SK-N-SH (cell line): ENCODE data around the gene P3H4.

ENCODE experiments used
- EP300 ChIP-seq, 2 experiments: IDR thresholded peaks; 2 replicates each; pipeline versions ENCODE4 v1.4.0 to v1.6.1; 2012; ENCODE audit warnings: borderline replicate concordance in 1 of 2, low read depth in 1 of 2, low read length in 1 of 2
- EZH2phosphoT487 ChIP-seq: fragments of 200-600 bp; sonication (generic); IDR thresholded peaks from 2 replicates; pipeline ENCODE4 v1.6.1; 2017; ENCODE audit warnings: low read depth, mixed run types, mild to moderate bottlenecking, antibody characterized with exemption, moderate library complexity, borderline replicate concordance
- POLR2AphosphoS5 ChIP-seq: IDR thresholded peaks from 2 replicates; pipeline ENCODE4 v1.6.1; 2012; ENCODE audit warnings: low read depth, low read length
- RFX5 ChIP-seq: IDR thresholded peaks from 2 replicates; pipeline ENCODE4 v1.6.1; 2012; ENCODE audit warnings: mild to moderate bottlenecking, improper control_type of control experiment, low read length
- RXRA ChIP-seq: IDR thresholded peaks from 2 replicates; pipeline ENCODE4 v1.4.0; 2012; ENCODE audit warnings: low read depth, mild to moderate bottlenecking, borderline replicate concordance
- TF ChIP-seq, protein P1 (sequence below): fragments of 200-600 bp; sonication (generic); IDR thresholded peaks from 2 replicates; pipeline ENCODE4 v1.6.1; 2017; ENCODE audit warnings: antibody characterized with exemption, mild to moderate bottlenecking, moderate library complexity
- TF ChIP-seq, protein P2 (sequence below): fragments of 150-350 bp; IDR thresholded peaks from 2 replicates; pipeline ENCODE4 v1.6.1; 2017; ENCODE audit warnings: antibody characterized with exemption, low read length, low read depth, borderline replicate concordance
- TF ChIP-seq, protein P3 (sequence below): IDR thresholded peaks from 2 replicates; pipeline ENCODE4; 2012
- TF ChIP-seq, protein P4 (sequence below): IDR thresholded peaks from 2 replicates; pipeline ENCODE4 v1.6.1; 2012; ENCODE audit warnings: mild to moderate bottlenecking, low read depth, low read length, moderate library complexity

DNA sequence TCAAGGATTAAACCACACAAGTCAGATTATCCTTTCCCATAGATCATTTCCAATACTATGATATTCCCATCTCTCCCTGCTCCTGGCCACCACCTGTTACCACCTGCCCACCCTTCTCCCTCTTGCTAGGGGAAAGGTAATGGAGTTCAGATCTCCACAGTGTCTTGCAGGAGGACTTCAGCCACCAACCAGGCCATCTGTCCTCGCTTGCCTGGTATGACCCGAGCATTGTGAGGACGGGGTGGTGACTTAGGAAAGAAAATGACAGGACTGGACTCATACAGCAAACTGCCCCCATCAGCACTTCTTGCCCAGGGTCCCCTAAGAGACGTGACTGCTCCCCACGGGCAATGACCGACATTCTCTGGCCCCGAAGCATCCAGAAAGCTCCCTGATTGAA lies 11.8 kb upstream of the P3H4 start:
- TF ChIP-seq, protein P1, sequence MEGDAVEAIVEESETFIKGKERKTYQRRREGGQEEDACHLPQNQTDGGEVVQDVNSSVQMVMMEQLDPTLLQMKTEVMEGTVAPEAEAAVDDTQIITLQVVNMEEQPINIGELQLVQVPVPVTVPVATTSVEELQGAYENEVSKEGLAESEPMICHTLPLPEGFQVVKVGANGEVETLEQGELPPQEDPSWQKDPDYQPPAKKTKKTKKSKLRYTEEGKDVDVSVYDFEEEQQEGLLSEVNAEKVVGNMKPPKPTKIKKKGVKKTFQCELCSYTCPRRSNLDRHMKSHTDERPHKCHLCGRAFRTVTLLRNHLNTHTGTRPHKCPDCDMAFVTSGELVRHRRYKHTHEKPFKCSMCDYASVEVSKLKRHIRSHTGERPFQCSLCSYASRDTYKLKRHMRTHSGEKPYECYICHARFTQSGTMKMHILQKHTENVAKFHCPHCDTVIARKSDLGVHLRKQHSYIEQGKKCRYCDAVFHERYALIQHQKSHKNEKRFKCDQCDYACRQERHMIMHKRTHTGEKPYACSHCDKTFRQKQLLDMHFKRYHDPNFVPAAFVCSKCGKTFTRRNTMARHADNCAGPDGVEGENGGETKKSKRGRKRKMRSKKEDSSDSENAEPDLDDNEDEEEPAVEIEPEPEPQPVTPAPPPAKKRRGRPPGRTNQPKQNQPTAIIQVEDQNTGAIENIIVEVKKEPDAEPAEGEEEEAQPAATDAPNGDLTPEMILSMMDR, result no peak
- TF ChIP-seq, protein P2, sequence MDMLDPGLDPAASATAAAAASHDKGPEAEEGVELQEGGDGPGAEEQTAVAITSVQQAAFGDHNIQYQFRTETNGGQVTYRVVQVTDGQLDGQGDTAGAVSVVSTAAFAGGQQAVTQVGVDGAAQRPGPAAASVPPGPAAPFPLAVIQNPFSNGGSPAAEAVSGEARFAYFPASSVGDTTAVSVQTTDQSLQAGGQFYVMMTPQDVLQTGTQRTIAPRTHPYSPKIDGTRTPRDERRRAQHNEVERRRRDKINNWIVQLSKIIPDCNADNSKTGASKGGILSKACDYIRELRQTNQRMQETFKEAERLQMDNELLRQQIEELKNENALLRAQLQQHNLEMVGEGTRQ, result no peak
- no peak for TF ChIP-seq POLR2AphosphoS5
- no peak for TF ChIP-seq EZH2phosphoT487
- TF ChIP-seq, protein P3, sequence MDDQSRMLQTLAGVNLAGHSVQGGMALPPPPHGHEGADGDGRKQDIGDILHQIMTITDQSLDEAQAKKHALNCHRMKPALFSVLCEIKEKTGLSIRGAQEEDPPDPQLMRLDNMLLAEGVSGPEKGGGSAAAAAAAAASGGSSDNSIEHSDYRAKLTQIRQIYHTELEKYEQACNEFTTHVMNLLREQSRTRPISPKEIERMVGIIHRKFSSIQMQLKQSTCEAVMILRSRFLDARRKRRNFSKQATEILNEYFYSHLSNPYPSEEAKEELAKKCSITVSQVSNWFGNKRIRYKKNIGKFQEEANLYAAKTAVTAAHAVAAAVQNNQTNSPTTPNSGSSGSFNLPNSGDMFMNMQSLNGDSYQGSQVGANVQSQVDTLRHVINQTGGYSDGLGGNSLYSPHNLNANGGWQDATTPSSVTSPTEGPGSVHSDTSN, result no peak
- no peak for TF ChIP-seq RFX5
- TF ChIP-seq, protein P4, sequence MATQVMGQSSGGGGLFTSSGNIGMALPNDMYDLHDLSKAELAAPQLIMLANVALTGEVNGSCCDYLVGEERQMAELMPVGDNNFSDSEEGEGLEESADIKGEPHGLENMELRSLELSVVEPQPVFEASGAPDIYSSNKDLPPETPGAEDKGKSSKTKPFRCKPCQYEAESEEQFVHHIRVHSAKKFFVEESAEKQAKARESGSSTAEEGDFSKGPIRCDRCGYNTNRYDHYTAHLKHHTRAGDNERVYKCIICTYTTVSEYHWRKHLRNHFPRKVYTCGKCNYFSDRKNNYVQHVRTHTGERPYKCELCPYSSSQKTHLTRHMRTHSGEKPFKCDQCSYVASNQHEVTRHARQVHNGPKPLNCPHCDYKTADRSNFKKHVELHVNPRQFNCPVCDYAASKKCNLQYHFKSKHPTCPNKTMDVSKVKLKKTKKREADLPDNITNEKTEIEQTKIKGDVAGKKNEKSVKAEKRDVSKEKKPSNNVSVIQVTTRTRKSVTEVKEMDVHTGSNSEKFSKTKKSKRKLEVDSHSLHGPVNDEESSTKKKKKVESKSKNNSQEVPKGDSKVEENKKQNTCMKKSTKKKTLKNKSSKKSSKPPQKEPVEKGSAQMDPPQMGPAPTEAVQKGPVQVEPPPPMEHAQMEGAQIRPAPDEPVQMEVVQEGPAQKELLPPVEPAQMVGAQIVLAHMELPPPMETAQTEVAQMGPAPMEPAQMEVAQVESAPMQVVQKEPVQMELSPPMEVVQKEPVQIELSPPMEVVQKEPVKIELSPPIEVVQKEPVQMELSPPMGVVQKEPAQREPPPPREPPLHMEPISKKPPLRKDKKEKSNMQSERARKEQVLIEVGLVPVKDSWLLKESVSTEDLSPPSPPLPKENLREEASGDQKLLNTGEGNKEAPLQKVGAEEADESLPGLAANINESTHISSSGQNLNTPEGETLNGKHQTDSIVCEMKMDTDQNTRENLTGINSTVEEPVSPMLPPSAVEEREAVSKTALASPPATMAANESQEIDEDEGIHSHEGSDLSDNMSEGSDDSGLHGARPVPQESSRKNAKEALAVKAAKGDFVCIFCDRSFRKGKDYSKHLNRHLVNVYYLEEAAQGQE, result no peak
- no peak for TF ChIP-seq EP300 (IDR thresholded peaks at IDR 0.05; ENCODE audit: borderline replicate concordance in 1 of 2, low read depth in 1 of 2, low read length in 1 of 2)
- TF ChIP-seq RXRA, result no peak
